Fibroblast of lung (primary cell): ENCODE measurements around the gene CCDC85C.

ENCODE experiments used
- CTCF ChIP-seq, 2 donors: IDR thresholded peaks in 1 of 2; conservative IDR thresholded peaks in 1 of 2; 1 replicate in 1 of 2; 2 replicates in 1 of 2; pipeline ENCODE4 v1.5.1; 2011 to 2012; ENCODE audit warnings: low read length in 2 of 2, control low read depth in 1 of 2, inconsistent platforms in 1 of 2, low read depth in 1 of 2, mild to moderate bottlenecking in 1 of 2
- EZH2 ChIP-seq: IDR thresholded peaks from 2 replicates; pipeline ENCODE4 v1.5.1; 2012; ENCODE audit warnings: low read length, control low read depth, mild to moderate bottlenecking; ENCODE audit errors: missing control alignments

- no peak for TF ChIP-seq CTCF (conservative IDR thresholded peaks at IDR 0.05 in 1 of 2, IDR thresholded peaks at IDR 0.05 in 1 of 2; ENCODE audit: low read depth in 1 of 2, low read length in 2 of 2)
- TF ChIP-seq EZH2 = no peak
These were observed 4.6 kb upstream of the CCDC85C start for GRCh38 chr14:99608591-99608990.
